HEK293 (cell line): ENCODE measurements around the gene LARGE1.

ENCODE experiments used
- CTCF ChIA-PET: fragments of 350-600 bp; formaldehyde crosslinking; extraction: SDS; loops from one replicate; lab custom pipeline; 2021; ENCODE audit warnings: antibody characterized with exemption; lab: Yijun Ruan, JAX
- POLR2A ChIA-PET: fragments of 300-600 bp; formaldehyde crosslinking; extraction: SDS; loops from one replicate; lab custom pipeline; 2020; ENCODE audit warnings: antibody characterized with exemption, inconsistent platforms; lab: Yijun Ruan, JAX
- H3K27ac ChIP-seq: fragments of 200-500 bp; sonication (Bioruptor generic); 2 replicates; pipeline ENCODE4 v1.5.1; 2014; ENCODE audit warnings: low read depth, low read length, control low read depth, inconsistent platforms; ENCODE audit errors: extremely low read depth
- H3K36me3 ChIP-seq, 2 experiments: fragments of 200-500 bp in 1 of 2; sonication (Bioruptor generic) in 1 of 2; 1 replicate in 1 of 2; 2 replicates in 1 of 2; pipeline ENCODE4 v1.5.1; 2014 to 2017; ENCODE audit warnings: inconsistent platforms in 2 of 2, low read length in 2 of 2; ENCODE audit not compliant: control insufficient read depth in 2 of 2, insufficient read depth in 1 of 2
- H3K4me1 ChIP-seq: fragments of 200-500 bp; sonication (Bioruptor generic); 2 replicates; pipeline ENCODE4 v1.5.1; 2014; ENCODE audit warnings: mild to moderate bottlenecking, low read length, inconsistent platforms; ENCODE audit not compliant: control insufficient read depth, insufficient read depth
- H3K4me3 ChIP-seq: 2 replicates; pipeline ENCODE4 v1.5.1; 2011; ENCODE audit warnings: low read depth, mild to moderate bottlenecking, control low read depth, low read length, moderate library complexity
- H3K9me3 ChIP-seq: fragments of 200-500 bp; sonication (Bioruptor generic); 2 replicates; pipeline ENCODE4 v1.5.1; 2014; ENCODE audit warnings: low read depth, low read length, inconsistent platforms; ENCODE audit not compliant: control insufficient read depth, insufficient read depth
- AEBP2 ChIP-seq: fragments of 450-650 bp; formaldehyde crosslinking; IDR thresholded peaks from 2 replicates; pipeline ENCODE4 v1.5.1; 2016; ENCODE audit warnings: missing biosample characterization, missing genetic modification characterization, borderline replicate concordance
- EGR2 ChIP-seq: fragments of 450-650 bp; formaldehyde crosslinking; IDR thresholded peaks from 2 replicates; pipeline ENCODE4 v1.5.1; 2016; ENCODE audit warnings: low read depth, missing biosample characterization, missing genetic modification characterization
- FEZF1 ChIP-seq: fragments of 450-650 bp; formaldehyde crosslinking; IDR thresholded peaks from 2 replicates; pipeline ENCODE4 v1.5.1; 2016; ENCODE audit warnings: missing biosample characterization, missing genetic modification characterization
- GLIS2 ChIP-seq: fragments of 450-650 bp; formaldehyde crosslinking; IDR thresholded peaks from 2 replicates; pipeline ENCODE4 v1.5.1; 2016; ENCODE audit warnings: missing biosample characterization, missing genetic modification characterization
- PRDM1 ChIP-seq: fragments of 450-650 bp; formaldehyde crosslinking; IDR thresholded peaks from 2 replicates; pipeline ENCODE4; 2016; ENCODE audit warnings: missing biosample characterization, missing genetic modification characterization
- PRDM2 ChIP-seq: fragments of 450-650 bp; formaldehyde crosslinking; IDR thresholded peaks from 2 replicates; pipeline ENCODE4 v1.5.1; 2016; ENCODE audit warnings: missing biosample characterization, missing genetic modification characterization, borderline replicate concordance
- SP3 ChIP-seq: fragments of 450-650 bp; formaldehyde crosslinking; IDR thresholded peaks from 2 replicates; pipeline ENCODE4 v1.5.1; 2016; ENCODE audit warnings: missing biosample characterization, missing genetic modification characterization
- WT1 ChIP-seq: fragments of 450-650 bp; formaldehyde crosslinking; IDR thresholded peaks from 2 replicates; pipeline ENCODE4 v1.5.1; 2016; ENCODE audit warnings: missing biosample characterization, missing genetic modification characterization
- ZBTB26 ChIP-seq: fragments of 450-650 bp; formaldehyde crosslinking; optimal IDR thresholded peaks from 2 replicates; pipeline ENCODE3; 2016; ENCODE audit warnings: missing biosample characterization, mild to moderate bottlenecking, missing genetic modification characterization
- ZFP41 ChIP-seq: fragments of 450-650 bp; formaldehyde crosslinking; IDR thresholded peaks from 2 replicates; pipeline ENCODE4 v1.5.1; 2016; ENCODE audit warnings: missing biosample characterization, missing genetic modification characterization, borderline replicate concordance
- ZNF157 ChIP-seq: fragments of 450-650 bp; formaldehyde crosslinking; IDR thresholded peaks from 2 replicates; pipeline ENCODE4 v1.5.1; 2016; ENCODE audit warnings: missing biosample characterization, missing genetic modification characterization
- ZNF202 ChIP-seq: fragments of 450-650 bp; formaldehyde crosslinking; IDR thresholded peaks from 2 replicates; pipeline ENCODE4 v1.5.1; 2016; ENCODE audit warnings: missing biosample characterization, missing genetic modification characterization, borderline replicate concordance
- ZNF214 ChIP-seq: fragments of 450-650 bp; formaldehyde crosslinking; IDR thresholded peaks from 2 replicates; pipeline ENCODE4 v1.5.1; 2017; ENCODE audit warnings: missing biosample characterization, mild to moderate bottlenecking, missing genetic modification characterization, borderline replicate concordance
- ZNF530 ChIP-seq: fragments of 450-650 bp; formaldehyde crosslinking; IDR thresholded peaks from 2 replicates; pipeline ENCODE4 v1.5.1; 2016; ENCODE audit warnings: low read depth, missing biosample characterization, missing genetic modification characterization
- ZNF555 ChIP-seq: fragments of 450-650 bp; formaldehyde crosslinking; conservative IDR thresholded peaks from 2 replicates; pipeline ENCODE4 v1.5.1; 2017; ENCODE audit warnings: missing biosample characterization, mild to moderate bottlenecking, missing genetic modification characterization, inconsistent platforms
- ZNF645 ChIP-seq: fragments of 450-650 bp; formaldehyde crosslinking; IDR thresholded peaks from 2 replicates; pipeline ENCODE4; 2016; ENCODE audit warnings: missing biosample characterization, missing genetic modification characterization
- ZNF654 ChIP-seq: fragments of 450-650 bp; formaldehyde crosslinking; IDR thresholded peaks from 2 replicates; pipeline ENCODE4 v1.5.1; 2016; ENCODE audit warnings: low read depth, missing biosample characterization, missing genetic modification characterization
- ZNF777 ChIP-seq: fragments of 450-650 bp; formaldehyde crosslinking; IDR thresholded peaks from 2 replicates; pipeline ENCODE4 v1.5.1; 2017; ENCODE audit warnings: missing biosample characterization, missing genetic modification characterization, borderline replicate concordance
- ZSCAN16 ChIP-seq: fragments of 450-650 bp; formaldehyde crosslinking; IDR thresholded peaks from 2 replicates; pipeline ENCODE4 v1.5.1; 2016; ENCODE audit warnings: missing biosample characterization, missing genetic modification characterization
- ZSCAN23 ChIP-seq: fragments of 450-650 bp; formaldehyde crosslinking; IDR thresholded peaks from 2 replicates; pipeline ENCODE4 v1.5.1; 2016; ENCODE audit warnings: missing biosample characterization, missing genetic modification characterization

LARGE1 gene

GRCh38 chr22:33842421-33843094 is 77.7 kb downstream of the LARGE1 start (continued):
- TF ChIP-seq SP3 (tag by site-specific recombination) (no peak), ZNF654 (tag by site-specific recombination) (no peak), ZSCAN23 (tag by site-specific recombination) (no peak), ZNF214 (tag by site-specific recombination) (no peak)

- H3K27ac ChIP-seq, result no peak overlapping the region
- no peak overlapping the region for H3K4me3 ChIP-seq
- H3K4me1 ChIP-seq, result peaks cover 6% of the 10 kb centered on the region; the same call in 1 of the 2 replicates
- H3K36me3 ChIP-seq, result no peaks in the 10 kb centered on the region
- H3K9me3 ChIP-seq, result no peaks in the 10 kb centered on the region
- CTCF ChIA-PET, result no interaction called here
- TF ChIP-seq ZNF645, result no peak
- no peak for TF ChIP-seq ZFP41 (tag by site-specific recombination)
- TF ChIP-seq PRDM1 (tag by site-specific recombination), result no peak
- no peak for TF ChIP-seq ZBTB26 (tag by site-specific recombination)
- TF ChIP-seq ZNF202 (tag by site-specific recombination), result no peak
- POLR2A ChIA-PET, result no interaction called here
Measured at GRCh38 chr22:33842006-33842354, 78.3 kb downstream of the LARGE1 start.

GRCh38 chr22:33841281-33842005 is 78.8 kb downstream of the LARGE1 start:
- H3K27ac ChIP-seq, result no peak overlapping the region
- H3K36me3 ChIP-seq, result no peaks in the 10 kb centered on the region
- ChIA-PET POLR2A (interaction anchor here (1.3 kb wide), 1 partner anchor 10 kb away, joined by 3 read pairs; no protein-coding TSS in a partner anchor), CTCF (interaction anchor here (1.3 kb wide), 1 partner anchor 82 kb away, joined by 3 read pairs; no protein-coding TSS in a partner anchor)
- H3K9me3 ChIP-seq, result no peaks in the 10 kb centered on the region
- no peak overlapping the region for H3K4me3 ChIP-seq
- peaks cover 6% of the 10 kb centered on the region; the same call in 1 of the 2 replicates for H3K4me1 ChIP-seq
- TF ChIP-seq AEBP2 (tag by site-specific recombination), result no peak
- no peak for TF ChIP-seq SP3 (tag by site-specific recombination)
- no peak for TF ChIP-seq FEZF1 (tag by site-specific recombination)
- TF ChIP-seq ZNF777 (tag by site-specific recombination), result no peak
- no peak for TF ChIP-seq GLIS2 (tag by site-specific recombination)
- no peak for TF ChIP-seq PRDM2 (tag by site-specific recombination)
- TF ChIP-seq WT1 (tag by site-specific recombination), result no peak
- TF ChIP-seq ZNF555 (tag by site-specific recombination), result no peak
- no peak for TF ChIP-seq ZNF157 (tag by site-specific recombination)
- no peak for TF ChIP-seq ZNF530 (tag by site-specific recombination)
- TF ChIP-seq ZSCAN16 (tag by site-specific recombination), result no peak
- TF ChIP-seq EGR2 (tag by site-specific recombination), result no peak
